Stimulated activated naive CD8-positive, alpha-beta T cell treated with anti-CD3 and anti-CD28 coated beads, Interleukin-15, Interleukin-2, amounts not matched to agents 100 ng/mL and 50 ng/mL, for 24 hours (primary cell): Measurements from ENCODE around the gene EXOC4.

ENCODE experiments used
- H3K27ac Mint-ChIP-seq: one replicate; pipeline ENCODE4 v1.8.0; 2021; ENCODE audit warnings: mild to moderate bottlenecking, mixed read lengths
- H3K27me3 Mint-ChIP-seq: one replicate; pipeline ENCODE4 v1.8.0; 2021; ENCODE audit warnings: mixed read lengths
- H3K36me3 Mint-ChIP-seq: one replicate; pipeline ENCODE4 v1.8.0; 2021; ENCODE audit warnings: low read depth, mixed read lengths
- H3K4me1 Mint-ChIP-seq: one replicate; pipeline ENCODE4 v1.8.0; 2021; ENCODE audit warnings: low read depth, mixed read lengths
- H3K4me3 Mint-ChIP-seq: one replicate; pipeline ENCODE4 v1.8.0; 2021; ENCODE audit warnings: mild to moderate bottlenecking, mixed read lengths
- H3K9me3 Mint-ChIP-seq: one replicate; pipeline ENCODE4 v1.8.0; 2021; ENCODE audit warnings: mixed read lengths

The EXOC4 gene

GRCh38 chr7:133510326-133511055 lies 257.6 kb downstream of the EXOC4 start:
- no peak overlapping the region for H3K4me3 Mint-ChIP-seq
- H3K36me3 Mint-ChIP-seq: peaks cover 28% of the 10 kb centered on the region
- H3K9me3 Mint-ChIP-seq: peaks cover 13% of the 10 kb centered on the region
- H3K27me3 Mint-ChIP-seq: no peaks in the 10 kb centered on the region
- H3K4me1 Mint-ChIP-seq: no peaks in the 10 kb centered on the region
- H3K27ac Mint-ChIP-seq: no peak overlapping the region

GRCh38 chr7:133511252-133511651 lies 258.4 kb downstream of the EXOC4 start:
- Mint-ChIP-seq H3K36me3 (peaks cover 29% of the 10 kb centered on the region), H3K4me1 (no peaks in the 10 kb centered on the region), H3K27me3 (no peaks in the 10 kb centered on the region), H3K4me3 (no peak overlapping the region), H3K9me3 (peaks cover 13% of the 10 kb centered on the region), H3K27ac (no peak overlapping the region)

GRCh38 chr7:133511708-133512107 lies 258.8 kb downstream of the EXOC4 start:
- Mint-ChIP-seq H3K36me3 (peaks cover 32% of the 10 kb centered on the region), H3K4me1 (no peaks in the 10 kb centered on the region), H3K27ac (no peak overlapping the region), H3K4me3 (no peak overlapping the region), H3K9me3 (peaks cover 13% of the 10 kb centered on the region), H3K27me3 (no peaks in the 10 kb centered on the region)

GRCh38 chr7:133512560-133512959 lies 259.7 kb downstream of the EXOC4 start:
- H3K9me3 Mint-ChIP-seq: peaks cover 13% of the 10 kb centered on the region
- no peak overlapping the region for H3K4me3 Mint-ChIP-seq
- no peak overlapping the region for H3K27ac Mint-ChIP-seq
- H3K36me3 Mint-ChIP-seq: peaks cover 32% of the 10 kb centered on the region
- H3K27me3 Mint-ChIP-seq: no peaks in the 10 kb centered on the region
- H3K4me1 Mint-ChIP-seq: no peaks in the 10 kb centered on the region

DNA sequence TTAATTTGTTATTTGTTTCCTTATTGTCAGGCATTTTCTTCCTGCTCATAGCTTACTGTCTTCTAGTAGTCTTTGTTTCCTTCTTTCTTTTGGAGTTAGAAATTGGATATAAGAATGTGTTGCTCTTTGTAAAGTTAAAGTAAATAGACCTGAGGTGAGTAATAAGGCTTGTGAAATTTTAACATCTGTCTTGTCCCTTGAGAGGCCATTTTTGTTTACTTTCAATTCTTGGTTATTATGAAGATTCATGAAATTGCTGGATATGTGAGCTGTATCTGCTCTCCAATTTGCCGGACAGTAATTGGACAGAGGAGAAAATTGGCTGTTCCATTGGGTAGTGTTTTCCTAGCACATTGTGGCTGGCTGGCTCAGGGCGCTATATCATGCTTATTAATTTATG lies 260.7 kb downstream of the EXOC4 start:
- H3K4me3 Mint-ChIP-seq: no peak overlapping the region
- H3K36me3 Mint-ChIP-seq: peaks cover 34% of the 10 kb centered on the region
- H3K27ac Mint-ChIP-seq: no peak overlapping the region
- H3K4me1 Mint-ChIP-seq: no peaks in the 10 kb centered on the region
- peaks cover 8% of the 10 kb centered on the region for H3K9me3 Mint-ChIP-seq
- no peaks in the 10 kb centered on the region for H3K27me3 Mint-ChIP-seq

- H3K27me3 Mint-ChIP-seq: no peaks in the 10 kb centered on the region
- no peaks in the 10 kb centered on the region for H3K4me1 Mint-ChIP-seq
- H3K9me3 Mint-ChIP-seq: peaks cover 7% of the 10 kb centered on the region
- H3K4me3 Mint-ChIP-seq: no peak overlapping the region
- no peak overlapping the region for H3K27ac Mint-ChIP-seq
- peaks cover 30% of the 10 kb centered on the region for H3K36me3 Mint-ChIP-seq
Measured at GRCh38 chr7:133514551-133514950, 261.7 kb downstream of the EXOC4 start.

DNA sequence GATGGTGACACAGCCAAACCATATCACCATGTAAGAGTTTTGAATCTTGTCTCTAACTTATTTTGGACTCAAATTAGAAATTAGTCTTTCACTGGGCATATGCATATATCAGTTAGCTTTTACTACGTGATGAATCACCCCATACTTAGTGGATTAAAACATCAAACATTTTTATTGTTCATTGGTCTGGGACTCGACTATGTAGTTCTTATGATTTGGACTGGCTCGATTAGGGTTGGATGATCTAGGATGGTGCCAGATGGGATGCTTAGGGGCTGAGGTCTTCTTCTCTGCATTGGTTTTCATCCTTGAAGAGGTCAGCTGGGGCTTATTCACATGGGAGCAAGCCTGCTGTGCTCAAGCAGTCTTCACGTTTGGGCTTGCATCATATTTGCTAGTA lies 264.9 kb downstream of the EXOC4 start:
- Mint-ChIP-seq H3K27me3 (no peaks in the 10 kb centered on the region), H3K9me3 (no peaks in the 10 kb centered on the region), H3K36me3 (peaks cover 28% of the 10 kb centered on the region), H3K4me3 (no peak overlapping the region), H3K27ac (no peak overlapping the region), H3K4me1 (no peaks in the 10 kb centered on the region)

GRCh38 chr7:133518718-133519117 lies 265.8 kb downstream of the EXOC4 start:
- H3K27ac Mint-ChIP-seq: no peak overlapping the region
- H3K9me3 Mint-ChIP-seq: no peaks in the 10 kb centered on the region
- H3K36me3 Mint-ChIP-seq: peaks cover 28% of the 10 kb centered on the region

GRCh38 chr7:133520248-133520647 lies 267.4 kb downstream of the EXOC4 start:
- no peaks in the 10 kb centered on the region for H3K9me3 Mint-ChIP-seq
- H3K4me1 Mint-ChIP-seq: no peaks in the 10 kb centered on the region
- no peak overlapping the region for H3K4me3 Mint-ChIP-seq
- H3K27ac Mint-ChIP-seq: no peak overlapping the region
- no peaks in the 10 kb centered on the region for H3K27me3 Mint-ChIP-seq
- peaks cover 28% of the 10 kb centered on the region for H3K36me3 Mint-ChIP-seq

More at GRCh38 chr7:133518718-133519117, 265.8 kb downstream of the EXOC4 start:
- Mint-ChIP-seq H3K4me3 (no peak overlapping the region), H3K27me3 (no peaks in the 10 kb centered on the region), H3K4me1 (no peaks in the 10 kb centered on the region)

DNA sequence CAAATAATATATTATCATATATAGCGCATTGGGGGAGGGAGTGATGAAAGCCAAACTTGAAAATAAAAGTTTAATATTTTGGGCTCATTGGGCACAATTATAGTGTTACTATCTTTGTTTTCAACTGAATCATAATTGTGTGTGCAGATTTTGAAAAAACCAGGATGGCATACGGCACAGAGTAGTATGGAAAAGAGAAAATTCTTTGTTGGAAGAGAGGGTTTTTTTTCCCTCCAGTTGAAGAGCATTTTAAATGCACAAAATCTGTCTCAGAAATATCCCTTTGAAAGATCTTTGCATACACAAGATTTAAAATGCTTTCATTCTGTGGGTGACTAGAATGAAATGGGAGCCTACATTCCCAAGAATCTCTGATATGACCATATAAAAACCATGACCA lies 269.6 kb downstream of the EXOC4 start:
- Mint-ChIP-seq H3K4me3 (no peak overlapping the region), H3K9me3 (no peaks in the 10 kb centered on the region), H3K4me1 (no peaks in the 10 kb centered on the region), H3K27ac (no peak overlapping the region), H3K36me3 (peaks cover 20% of the 10 kb centered on the region), H3K27me3 (no peaks in the 10 kb centered on the region)

GRCh38 chr7:133528796-133529195 lies 275.9 kb downstream of the EXOC4 start:
- Mint-ChIP-seq H3K9me3 (no peaks in the 10 kb centered on the region), H3K36me3 (no peaks in the 10 kb centered on the region), H3K4me3 (no peak overlapping the region), H3K4me1 (no peaks in the 10 kb centered on the region), H3K27ac (no peak overlapping the region), H3K27me3 (no peaks in the 10 kb centered on the region)

DNA sequence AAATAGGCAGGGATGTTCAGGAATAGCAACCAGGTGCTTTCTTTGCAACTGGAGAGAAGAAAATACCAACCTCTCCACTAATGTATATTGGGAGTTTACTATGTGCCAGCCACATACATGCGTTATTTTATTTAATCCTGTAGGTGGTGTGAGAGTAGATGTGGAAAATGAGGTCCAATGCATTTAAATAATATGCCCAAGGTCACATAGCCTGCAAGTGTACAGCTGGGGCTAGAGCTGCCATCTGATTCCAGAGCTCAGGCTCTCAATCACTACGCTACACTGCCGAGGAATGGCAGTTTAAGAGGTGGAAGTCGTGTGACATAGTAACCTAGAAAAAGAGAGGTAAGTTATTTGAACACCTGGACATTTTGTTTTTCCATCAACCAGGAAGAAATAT lies 277.0 kb downstream of the EXOC4 start:
- Mint-ChIP-seq H3K36me3 (no peaks in the 10 kb centered on the region), H3K27me3 (no peaks in the 10 kb centered on the region), H3K4me1 (no peaks in the 10 kb centered on the region), H3K27ac (no peak overlapping the region), H3K4me3 (no peak overlapping the region), H3K9me3 (no peaks in the 10 kb centered on the region)

DNA sequence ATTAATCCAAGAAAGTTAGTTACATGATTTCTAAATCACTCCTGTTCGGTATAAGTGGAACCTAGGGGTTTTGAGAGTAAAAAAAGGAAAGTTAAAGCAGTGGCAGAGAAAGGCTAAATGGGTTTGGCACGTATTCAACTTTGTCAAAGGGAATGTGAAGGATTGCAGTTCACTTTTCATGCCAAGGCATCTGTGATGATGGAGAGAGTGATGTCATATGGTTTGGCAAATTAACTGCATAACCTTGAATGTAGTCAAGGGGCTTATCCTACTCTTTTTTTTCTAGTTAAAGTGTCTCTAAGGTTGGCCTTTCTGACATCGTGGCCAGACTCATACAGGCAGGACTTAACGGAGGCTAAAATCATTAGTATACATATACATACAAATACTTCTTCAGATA lies 277.8 kb downstream of the EXOC4 start:
- Mint-ChIP-seq H3K9me3 (no peaks in the 10 kb centered on the region), H3K27me3 (no peaks in the 10 kb centered on the region), H3K4me3 (no peak overlapping the region), H3K36me3 (peaks cover 3% of the 10 kb centered on the region), H3K27ac (no peak overlapping the region), H3K4me1 (no peaks in the 10 kb centered on the region)

- H3K27ac Mint-ChIP-seq: no peak overlapping the region
Measured at GRCh38 chr7:133534816-133535215, 281.9 kb downstream of the EXOC4 start.

GRCh38 chr7:133535308-133535707 lies 282.4 kb downstream of the EXOC4 start:
- Mint-ChIP-seq H3K27me3 (no peaks in the 10 kb centered on the region), H3K4me3 (no peak overlapping the region), H3K4me1 (no peaks in the 10 kb centered on the region), H3K9me3 (no peaks in the 10 kb centered on the region), H3K36me3 (peaks cover 17% of the 10 kb centered on the region), H3K27ac (no peak overlapping the region)

More at GRCh38 chr7:133534816-133535215, 281.9 kb downstream of the EXOC4 start:
- H3K4me3 Mint-ChIP-seq: no peak overlapping the region
- H3K36me3 Mint-ChIP-seq: peaks cover 17% of the 10 kb centered on the region
- H3K27me3 Mint-ChIP-seq: no peaks in the 10 kb centered on the region
- H3K4me1 Mint-ChIP-seq: no peaks in the 10 kb centered on the region
- H3K9me3 Mint-ChIP-seq: no peaks in the 10 kb centered on the region

- Mint-ChIP-seq H3K27ac (no peak overlapping the region), H3K4me3 (no peak overlapping the region), H3K9me3 (no peaks in the 10 kb centered on the region), H3K4me1 (no peaks in the 10 kb centered on the region), H3K36me3 (peaks cover 17% of the 10 kb centered on the region), H3K27me3 (no peaks in the 10 kb centered on the region)
Measured at GRCh38 chr7:133536450-133536849, 283.6 kb downstream of the EXOC4 start.
